Measurements from ENCODE around the gene PDLIM1.
A peak's percentile ranks its signal among the peaks of the same experiment; 100 is the strongest.
"Not testable (repeated sequence)": the region's sequence is repeated elsewhere in the genome, so short reads cannot be mapped to it uniquely, and the experiment has no call there.

Gene PDLIM1

DNA sequence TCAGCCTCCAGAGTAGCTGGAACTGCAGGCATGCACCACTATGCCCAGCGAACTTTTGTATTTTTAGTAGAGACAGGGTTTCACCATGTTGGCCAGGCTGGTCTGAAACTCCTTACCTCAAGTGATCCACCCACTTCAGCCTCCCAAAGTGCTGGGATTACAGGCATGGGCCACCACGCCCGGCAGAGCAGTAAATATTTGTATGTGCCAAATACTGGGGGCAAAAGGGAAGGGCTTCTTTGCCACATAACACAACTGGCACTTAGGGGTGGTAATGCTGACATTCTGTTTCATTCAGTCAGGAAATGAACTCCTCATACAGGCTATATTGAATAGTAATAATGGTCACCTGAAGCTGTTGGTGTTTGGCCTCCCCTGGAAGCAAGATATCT, 55.1 kb downstream of the PDLIM1 start:
- no peak overlapping the region for H3K4me3 ChIP-seq
- peak overlapping the region in 8 of 11 experiments; percentile 4 to 57 (median 43); a peak in 11 of 22 replicates for H3K27ac ChIP-seq
- peaks cover 0 to 10% (median 0%) of the 10 kb centered on the region in 11 experiments; a peak in 2 of 22 replicates for H4K20me1 ChIP-seq
- H3K4me1 ChIP-seq, result peaks cover 14 to 25% (median 18%) of the 10 kb centered on the region in 10 experiments
- no peaks in the 10 kb centered on the region for H3K27me3 ChIP-seq
- TF ChIP-seq Cebpa-rat (IDR thresholded peaks at IDR 0.05), result no peak
- H3K9me3 ChIP-seq (replicated peaks in 1 of 11), result peaks cover 0 to 36% (median 11%) of the 10 kb centered on the region in 11 experiments; a peak in 13 of 22 replicates
- 0 out of 22 replicates have a peak overlapping the region, but pooled peaks of 1 of the 11 experiments have one; percentile 33 for H3K9ac ChIP-seq
- peak overlapping the region; percentile 37 to 72 (median 52); a peak in 14 of 22 replicates for H3K4me2 ChIP-seq
- H3K36me3 ChIP-seq, result peaks cover 40 to 94% (median 79%) of the 10 kb centered on the region in 11 experiments

DNA sequence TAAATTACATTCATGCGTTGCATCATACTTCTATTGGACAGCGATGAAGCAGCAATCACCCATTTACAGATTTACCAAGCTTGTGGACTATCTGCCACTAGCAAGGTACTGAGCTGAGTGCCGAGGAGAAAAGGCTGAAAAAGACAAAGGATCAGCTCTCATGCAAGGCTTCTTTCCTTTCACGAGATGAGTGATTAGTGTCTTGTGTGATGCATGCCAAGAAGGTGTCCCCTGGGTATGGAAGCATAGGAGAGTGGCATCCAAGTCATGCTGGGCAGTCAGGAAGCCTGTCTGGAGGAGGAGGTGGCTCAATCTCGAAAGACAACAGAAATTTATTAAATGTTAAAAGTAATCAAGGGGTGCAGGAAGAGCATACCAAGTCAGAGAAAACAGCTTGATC, 55.9 kb downstream of the PDLIM1 start:
- no peak overlapping the region for H3K27ac ChIP-seq
- no peak overlapping the region for H3K4me2 ChIP-seq
- peaks cover 33 to 94% (median 72%) of the 10 kb centered on the region in 11 experiments for H3K36me3 ChIP-seq
- peaks cover 0 to 35% (median 10%) of the 10 kb centered on the region in 11 experiments; a peak in 11 of 22 replicates for H3K9me3 ChIP-seq (replicated peaks in 1 of 11)
- no peaks in the 10 kb centered on the region for H3K27me3 ChIP-seq
- H4K20me1 ChIP-seq, result peaks cover 0 to 10% (median 0%) of the 10 kb centered on the region in 11 experiments; a peak in 2 of 22 replicates
- peaks cover 14 to 27% (median 19%) of the 10 kb centered on the region in 10 experiments for H3K4me1 ChIP-seq
- no peak overlapping the region for H3K9ac ChIP-seq
- no peak for TF ChIP-seq Cebpa-rat (IDR thresholded peaks at IDR 0.05)
- no peak overlapping the region for H3K4me3 ChIP-seq

DNA sequence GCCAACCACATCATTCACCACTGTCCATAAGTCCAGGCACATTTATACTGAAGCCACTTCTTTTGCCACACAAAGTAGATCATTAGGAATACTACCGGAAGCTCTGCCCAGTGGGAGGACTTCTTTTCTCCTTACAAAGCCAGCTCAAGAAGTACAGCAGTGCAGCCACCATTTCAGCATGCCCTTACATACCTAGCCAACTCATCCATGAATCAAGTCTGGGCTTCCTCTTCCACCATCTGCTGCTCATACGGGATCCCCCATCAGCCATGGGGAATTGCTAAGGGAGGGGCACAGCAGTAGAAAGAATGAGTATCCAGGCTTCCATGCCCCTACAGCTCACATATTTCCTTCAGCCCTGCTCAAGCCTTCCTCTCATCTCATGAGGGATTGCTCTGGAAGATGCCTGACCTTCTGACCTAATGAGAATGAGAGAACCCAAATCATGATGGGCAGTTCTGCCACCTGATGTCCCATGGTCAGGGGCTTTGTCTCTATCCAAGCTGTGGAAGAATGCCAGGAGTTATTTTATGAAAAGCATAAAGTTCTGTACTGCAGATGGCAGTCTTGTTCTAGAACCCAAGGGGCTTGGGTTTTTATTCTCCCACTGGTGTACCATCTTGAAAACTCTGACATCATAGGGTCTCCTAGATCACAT, 57.3 kb downstream of the PDLIM1 start:
- Histone ChIP-seq H3K4me3 (no peak overlapping the region), H3K4me1 (peaks cover 14 to 27% (median 19%) of the 10 kb centered on the region in 10 experiments), H3K36me3 (peaks cover 25 to 80% (median 58%) of the 10 kb centered on the region in 11 experiments), H3K9ac (no peak overlapping the region), H3K4me2 (no peak overlapping the region), H4K20me1 (peaks cover 0 to 7% (median 0%) of the 10 kb centered on the region in 11 experiments; a peak in 2 of 22 replicates), H3K27me3 (no peaks in the 10 kb centered on the region), H3K9me3 (replicated peaks in 1 of 11) (peaks cover 0 to 32% (median 10%) of the 10 kb centered on the region in 11 experiments; a peak in 11 of 22 replicates), H3K27ac (no peak overlapping the region)
- TF ChIP-seq Cebpa-rat (IDR thresholded peaks at IDR 0.05), result no peak

DNA sequence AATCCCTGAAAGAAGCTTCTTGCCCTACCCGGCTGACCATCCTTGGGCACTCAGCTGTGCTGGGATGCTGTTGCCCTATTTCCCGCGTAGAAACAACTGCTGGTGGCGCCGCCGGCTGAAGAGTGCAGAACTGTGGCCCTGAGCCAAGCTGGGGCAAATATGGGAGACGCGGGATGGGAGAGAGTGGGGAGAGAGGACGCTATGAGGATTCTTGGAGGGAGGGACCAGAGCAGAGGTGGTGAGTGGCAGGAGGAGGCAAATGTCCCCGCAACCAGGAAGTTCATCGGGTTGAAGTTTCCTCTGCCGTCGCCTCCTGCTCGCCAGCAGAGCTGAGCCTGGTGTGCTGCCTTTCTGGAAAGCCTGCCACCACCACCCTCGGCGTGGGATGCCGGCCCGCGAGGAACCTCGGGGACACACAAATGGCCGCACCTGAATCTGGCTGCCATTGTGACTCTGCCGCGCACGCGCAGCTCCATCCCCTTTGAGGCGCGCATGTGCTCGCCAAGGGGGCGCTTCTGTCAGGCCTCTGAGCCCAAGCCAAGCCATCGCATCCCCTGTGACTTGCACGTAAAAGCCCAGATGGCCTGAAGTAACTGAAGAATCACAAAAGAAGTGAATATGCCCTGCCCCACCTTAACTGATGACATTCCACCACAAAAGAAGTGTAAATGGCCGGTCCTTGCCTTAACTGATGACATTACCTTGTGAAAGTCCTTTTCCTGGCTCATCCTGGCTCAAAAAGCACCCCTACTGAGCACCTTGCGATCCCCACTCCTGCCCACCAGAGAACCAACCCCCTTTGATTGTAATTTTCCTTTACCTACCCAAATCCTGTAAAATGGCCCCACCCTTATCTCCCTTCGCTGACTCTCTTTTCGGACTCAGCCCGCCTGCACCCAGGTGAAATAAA, 59.9 kb downstream of the PDLIM1 start:
- not testable (repeated sequence) for H3K9ac ChIP-seq, H4K20me1 ChIP-seq, H3K27ac ChIP-seq, H3K27me3 ChIP-seq
- Histone ChIP-seq H3K4me2 (peak overlapping the region in 10 of 11 experiments; percentile 20 to 60 (median 34); a peak in 13 of 22 replicates), H3K9me3 (replicated peaks in 1 of 11) (peaks cover 0 to 32% (median 10%) of the 10 kb centered on the region in 11 experiments; a peak in 11 of 22 replicates), H3K36me3 (peaks cover 11 to 55% (median 38%) of the 10 kb centered on the region in 11 experiments; a peak in 21 of 22 replicates), H3K4me3 (peak overlapping the region in 8 of 10 experiments; percentile 18 to 59 (median 33); a peak in 10 of 20 replicates), H3K4me1 (peaks cover 5 to 15% (median 6%) of the 10 kb centered on the region in 10 experiments; a peak in 15 of 20 replicates)

DNA sequence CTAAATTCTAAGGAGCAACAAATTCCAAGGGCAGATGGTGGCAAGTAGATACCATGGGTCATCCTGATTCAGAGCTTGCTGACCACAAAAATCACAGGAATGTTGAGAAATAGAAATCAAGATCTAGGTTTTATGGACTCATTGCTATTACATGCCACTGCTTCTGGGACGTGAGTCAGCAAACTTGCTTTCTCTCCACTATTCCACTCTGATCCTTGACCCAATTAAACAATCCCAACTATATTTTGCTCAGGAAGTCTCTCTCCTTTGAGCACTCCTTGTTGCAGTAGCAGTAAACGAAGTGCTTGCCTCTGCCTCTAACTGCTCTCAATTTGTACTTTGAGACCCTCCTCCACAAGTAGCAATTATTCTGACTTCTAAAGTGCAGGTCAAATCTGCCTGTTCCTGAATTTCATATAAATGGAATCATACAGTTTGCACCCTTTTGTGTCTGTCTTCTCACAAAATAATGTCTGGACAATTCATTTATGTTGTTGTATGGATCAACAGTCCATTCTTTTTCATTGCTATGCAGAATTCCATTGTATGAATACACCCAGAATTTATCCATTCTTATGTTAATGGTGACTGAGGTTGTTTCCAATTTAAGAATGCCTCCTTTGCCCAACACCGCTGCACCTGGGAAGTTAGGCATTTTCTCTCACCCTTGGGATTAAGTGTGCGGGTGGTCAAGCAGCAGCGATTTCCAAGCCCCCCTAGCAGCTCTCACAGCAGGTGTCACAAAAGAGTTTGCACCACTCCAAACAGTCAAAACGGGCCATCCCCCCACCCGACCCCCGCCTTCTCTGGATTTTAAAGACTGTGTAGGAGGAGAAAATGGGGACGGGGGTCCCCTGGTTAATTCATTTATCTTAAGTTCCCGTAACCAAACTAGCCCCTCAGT, 60.8 kb downstream of the PDLIM1 start:
- H3K4me3 ChIP-seq, result peak overlapping the region in 1 of 10 experiments; percentile 59; a peak in 2 of 20 replicates
- H3K4me1 ChIP-seq, result peaks cover 0 to 9% (median 0%) of the 10 kb centered on the region in 10 experiments; a peak in 2 of 20 replicates
- peaks cover 11 to 45% (median 29%) of the 10 kb centered on the region in 11 experiments; a peak in 21 of 22 replicates for H3K36me3 ChIP-seq
- no peaks in the 10 kb centered on the region; a peak in 1 of 22 replicates for H4K20me1 ChIP-seq
- H3K4me2 ChIP-seq, result peak overlapping the region in 2 of 11 experiments; percentile 20 to 45; a peak in 4 of 22 replicates
- H3K9ac ChIP-seq, result no peak overlapping the region
- H3K27me3 ChIP-seq, result no peaks in the 10 kb centered on the region
- H3K27ac ChIP-seq, result no peak overlapping the region
- no peak for TF ChIP-seq Cebpa-rat (IDR thresholded peaks at IDR 0.05)
- peaks cover 0 to 32% (median 10%) of the 10 kb centered on the region in 11 experiments; a peak in 11 of 22 replicates for H3K9me3 ChIP-seq (replicated peaks in 1 of 11)

DNA sequence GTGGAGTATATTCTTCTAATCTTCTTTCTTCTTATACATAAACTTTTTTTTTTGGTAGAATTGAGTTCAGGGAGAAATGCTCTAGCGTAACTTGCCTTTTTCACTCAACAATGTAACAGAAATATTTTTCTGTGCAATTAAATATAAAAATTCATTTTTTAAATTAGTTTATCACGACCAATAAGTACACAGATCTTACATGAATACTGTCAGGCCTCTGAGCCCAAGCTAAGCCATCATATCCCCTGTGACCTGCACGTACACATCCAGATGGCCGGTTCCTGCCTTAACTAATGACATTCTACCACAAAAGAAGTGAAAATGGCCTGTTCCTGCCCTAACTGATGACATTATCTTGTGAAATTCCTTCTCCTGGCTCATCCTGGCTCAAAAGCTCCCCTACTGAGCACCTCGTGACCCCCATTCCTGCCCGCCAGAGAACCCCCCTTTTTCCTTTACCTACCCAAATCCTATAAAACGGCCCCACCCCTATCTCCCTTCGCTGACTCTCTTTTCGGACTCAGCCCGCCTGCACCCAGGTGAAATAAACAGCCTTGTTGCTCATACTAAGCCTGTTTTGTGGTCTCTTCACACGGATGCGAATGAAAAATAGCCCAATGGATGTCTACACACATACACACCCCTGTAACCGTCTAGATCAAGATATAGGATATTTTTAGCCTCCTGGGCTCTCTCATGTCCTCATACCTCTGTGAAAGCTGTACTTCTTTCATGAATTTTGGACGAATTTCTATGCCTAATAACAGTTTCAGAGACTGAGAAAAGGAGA, 61.7 kb downstream of the PDLIM1 start:
- H3K4me1 ChIP-seq, H3K4me2 ChIP-seq, H4K20me1 ChIP-seq, H3K4me3 ChIP-seq, H3K27me3 ChIP-seq, H3K27ac ChIP-seq, H3K9ac ChIP-seq: not testable (repeated sequence)
- Histone ChIP-seq H3K36me3 (peaks cover 11 to 37% (median 20%) of the 10 kb centered on the region in 11 experiments; a peak in 21 of 22 replicates), H3K9me3 (replicated peaks in 1 of 11) (peaks cover 0 to 32% (median 10%) of the 10 kb centered on the region in 11 experiments; a peak in 11 of 22 replicates)

DNA sequence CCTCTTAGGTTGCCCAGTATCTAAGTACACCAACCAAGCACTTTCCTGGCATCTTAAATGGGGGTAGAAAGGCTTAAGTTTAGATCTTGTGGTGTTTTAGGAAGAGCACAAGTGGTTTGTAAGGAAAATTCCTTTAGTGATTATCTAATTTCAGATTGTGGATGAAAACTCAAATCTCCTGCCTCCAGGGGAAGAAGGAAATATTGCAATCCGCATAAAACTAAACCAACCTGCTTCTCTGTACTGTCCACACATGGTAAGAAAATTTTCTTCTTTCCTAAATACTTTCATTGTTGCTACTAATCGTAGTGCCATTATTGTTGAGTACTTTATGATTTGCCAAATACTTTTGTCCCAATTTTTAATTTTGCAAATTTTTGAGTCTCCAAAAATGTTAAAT, 65.7 kb downstream of the PDLIM1 start:
- TF ChIP-seq Cebpa-rat (IDR thresholded peaks at IDR 0.05), result no peak
- Histone ChIP-seq H3K27me3 (no peaks in the 10 kb centered on the region), H3K9ac (no peak overlapping the region), H3K9me3 (replicated peaks in 1 of 11) (peaks cover 0 to 3% (median under 1%) of the 10 kb centered on the region in 11 experiments; a peak in 4 of 22 replicates), H3K4me2 (no peak overlapping the region), H3K27ac (no peak overlapping the region), H3K4me3 (no peak overlapping the region), H3K36me3 (0 out of 22 replicates have a peak, but pooled peaks cover 0 to 3% (median 0%) of the 10 kb centered on the region in 11 experiments), H3K4me1 (no peaks in the 10 kb centered on the region), H4K20me1 (no peaks in the 10 kb centered on the region)

Data from BLaER1 treated with 17β-estradiol and CSF1 and Interleukin-3, amounts not matched to agents 10 nM and 100 nM (cell line).